HG02943 (cell line): ENCODE results near the gene GNG10.

Experiments used
- ATAC-seq: cut with Tn5 transposase; IDR thresholded peaks from one replicate; pipeline ENCODE4 v1.9.1; 2021; ENCODE audit warnings: mild to moderate bottlenecking, low read depth, moderate library complexity; ENCODE audit not compliant: unreplicated experiment

GNG10 gene

DNA sequence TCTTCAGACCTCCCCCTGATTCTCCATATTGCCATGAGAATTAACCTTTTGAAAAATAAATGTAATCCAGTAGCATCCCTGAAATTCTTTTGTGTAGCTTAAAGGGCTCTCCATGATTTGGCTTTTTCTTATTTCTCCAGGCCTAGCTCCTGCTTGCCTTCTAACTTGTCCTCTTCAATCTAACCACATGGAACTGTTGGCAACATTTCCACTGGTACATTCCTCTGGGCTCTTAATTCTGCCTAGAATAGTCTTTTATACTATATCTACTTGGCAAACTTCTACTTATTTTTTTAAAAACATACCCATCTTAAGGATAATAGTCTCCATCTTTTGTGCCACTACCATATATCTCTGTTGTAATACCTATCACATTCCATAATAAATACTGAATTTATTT is 54.1 kb downstream of the GNG10 start:
- no peak for ATAC-seq

DNA sequence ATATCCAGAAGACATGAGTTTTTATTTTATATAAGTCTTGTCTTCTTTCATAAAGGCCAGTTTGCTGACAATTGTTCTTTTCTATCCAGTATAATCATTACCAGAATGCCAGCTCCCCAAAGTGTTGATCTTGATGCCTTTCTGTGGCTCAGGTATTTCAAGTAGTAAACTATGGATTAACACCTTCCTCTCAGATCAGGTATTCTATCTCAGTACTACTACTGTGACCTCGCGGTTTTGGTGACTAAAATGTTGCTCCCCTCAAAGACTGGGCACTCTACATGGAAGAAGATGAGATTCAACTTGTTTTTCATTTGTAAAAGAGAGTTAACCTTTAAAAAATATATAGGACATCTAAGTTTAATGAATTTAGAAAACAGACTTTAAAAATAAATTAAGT is 58.1 kb downstream of the GNG10 start:
- no peak for ATAC-seq
